ENCODE data around the gene STAB1. TPM values are rescaled to one million over a fixed set of nuclear protein-coding genes. Genes with fewer than 3 reads are reported as not detected.
A peak's percentile ranks its signal among the peaks of the same experiment; 100 is the strongest.

STAB1 gene
- total and polyA plus RNA-seq, 2 of the 8 experiments (the other 6 are each of a cell fraction or from before 2014, with no cell fraction given): 1.0 to 1.9 TPM

DNA sequence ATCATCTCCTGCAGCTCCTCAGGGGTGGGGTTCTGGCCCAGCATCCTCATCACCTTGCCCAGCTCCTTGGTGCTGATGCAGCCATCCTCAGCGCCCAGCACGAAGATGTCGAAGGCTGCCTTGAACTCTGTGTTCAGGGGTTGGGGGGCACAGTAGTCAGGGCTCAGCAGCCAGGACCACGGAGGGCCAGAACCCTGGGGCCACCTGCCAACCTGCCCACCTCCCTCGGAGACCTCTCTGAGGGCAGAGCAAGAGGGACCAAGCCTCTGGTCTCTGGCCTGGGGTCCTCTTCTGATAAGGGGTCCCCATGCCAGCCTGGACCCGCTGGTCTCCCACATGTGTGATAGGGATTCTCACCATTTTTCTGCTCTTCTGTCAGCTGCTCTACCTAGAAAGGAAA is 43.0 kb upstream of the STAB1 start:
- no peak overlapping the region for H3K56ac ChIP-seq (replicated peaks; ENCODE audit: insufficient read length, low read depth, low read length)
- no peak overlapping the region for H3K27ac ChIP-seq (ENCODE audit: low read depth, low read length)
- peak overlapping the region; percentile 66; the same call in 1 of the 2 replicates for H2BK5ac ChIP-seq (ENCODE audit: low read depth, low read length)
- no peak overlapping the region for H3K23ac ChIP-seq (ENCODE audit: insufficient read length)
- H2BK15ac ChIP-seq (ENCODE audit: low read length): 0 out of 2 replicates have a peak overlapping the region, but pooled peaks have one; percentile 88
- no peak overlapping the region for H3K18ac ChIP-seq (ENCODE audit: extremely low read depth, low read length)
- DNase-seq (ENCODE audit: low read depth in 1 of 2, low spot score in 2 of 2) (no peak), FAIRE-seq (no peak)
- H4K20me1 ChIP-seq (replicated peaks in 1 of 2; ENCODE audit: control insufficient read depth in 1 of 2, insufficient read depth in 2 of 2, low read length in 2 of 2): no peaks in the 10 kb centered on the region
- no peak overlapping the region for H3K4me2 ChIP-seq (ENCODE audit: insufficient read depth in 1 of 2, low read depth in 2 of 2, low read length in 2 of 2)
- no peak overlapping the region for H4K91ac ChIP-seq (replicated peaks; ENCODE audit: insufficient read length, low read length)
- ChIA-PET CTCF (ENCODE audit: partially characterized antibody) (interaction anchor here (0.6 to 12.8 kb wide), 8 partner anchors 7 to 173 kb away, joined by 3 to 109 read pairs (median 4); partner anchors contain the start of genes SEMA3G and WDR82), POLR2A (ENCODE audit: partially characterized antibody) (interaction anchor here (0.6 to 12.3 kb wide), 5 partner anchors 8 to 91 kb away, joined by 3 to 112 read pairs (median 6); no protein-coding TSS in a partner anchor)
- H3K79me2 ChIP-seq (ENCODE audit: control insufficient read depth in 1 of 2, insufficient read depth in 2 of 2, low read length in 2 of 2): peaks cover 0 to 13% of the 10 kb centered on the region in 2 experiments; a peak in 2 of 4 replicates
- peaks cover 0 to 32% (median 14%) of the 10 kb centered on the region in 4 experiments; a peak in 6 of 7 replicates for H3K4me1 ChIP-seq (replicated peaks in 1 of 4; ENCODE audit: control insufficient read depth in 3 of 4, insufficient read depth in 4 of 4, low read length in 3 of 4)
- H2BK20ac ChIP-seq (ENCODE audit: low read length): no peak overlapping the region
- H3K9ac ChIP-seq (replicated peaks in 1 of 4; ENCODE audit: extremely low read depth in 1 of 4, low read depth in 3 of 4, low read length in 3 of 4): no peak overlapping the region
- H3K4me3 ChIP-seq (ENCODE audit: extremely low read depth in 1 of 4, insufficient read depth in 2 of 4, low read depth in 3 of 4, low read length in 4 of 4): no peak overlapping the region
- H3K79me1 ChIP-seq (ENCODE audit: low read depth, low read length): no peaks in the 10 kb centered on the region; the same call in 1 of the 2 replicates
- H2AK5ac ChIP-seq (ENCODE audit: low read depth, low read length): no peak overlapping the region
- peak overlapping the region; percentile 90; the same call in 1 of the 2 replicates for H2BK12ac ChIP-seq (ENCODE audit: low read depth, low read length)
- no peak overlapping the region for H4K5ac ChIP-seq (ENCODE audit: insufficient read length, low read depth, low read length)
- H3K27me3 ChIP-seq (replicated peaks in 1 of 4; ENCODE audit: control insufficient read depth in 3 of 4, extremely low read depth in 1 of 4, insufficient read depth in 3 of 4, low read length in 3 of 4): no peaks in the 10 kb centered on the region
- H2BK120ac ChIP-seq (replicated peaks; ENCODE audit: low read depth, low read length): no peak overlapping the region
- H3K14ac ChIP-seq (ENCODE audit: insufficient read length): no peak overlapping the region
- no peak overlapping the region for H3K4ac ChIP-seq (replicated peaks; ENCODE audit: insufficient read length, low read depth, low read length)
- no peak overlapping the region for H4K8ac ChIP-seq (ENCODE audit: extremely low read depth, insufficient read depth, low read length)
- H3K23me2 ChIP-seq (ENCODE audit: low read depth, low read length): peaks cover 8% of the 10 kb centered on the region
- WGBS, 2 experiments (ENCODE audit: extremely low coverage in 1 of 2, insufficient coverage in 1 of 2, insufficient read length in 1 of 2, insufficient replicate concordance in 2 of 2, low coverage in 1 of 2, low lambda C conversion rate in 2 of 2, missing lambda C conversion rate in 1 of 2): 90% methylated on average over 6 of the region's 6 CpGs; no CpG with 5 or more reads in 1 of the 2 experiments
- no peaks in the 10 kb centered on the region for H3K36me3 ChIP-seq (ENCODE audit: control insufficient read depth in 2 of 4, insufficient read depth in 4 of 4, low read length in 3 of 4)
- no peaks in the 10 kb centered on the region for H3K9me3 ChIP-seq (ENCODE audit: insufficient read depth in 2 of 2, low read depth in 1 of 2, low read length in 1 of 2)
- no peak overlapping the region for H2AFZ ChIP-seq (ENCODE audit: low read length)
- TF ChIP-seq CTBP2 (IDR thresholded peaks at IDR 0.05; ENCODE audit: borderline replicate concordance, insufficient read depth, insufficient read length, low read length) (no peak), BRCA1 (IDR thresholded peaks at IDR 0.05; ENCODE audit: low read depth, low read length) (no peak), EZH2 (IDR thresholded peaks at IDR 0.05; ENCODE audit: low read depth, low read length, severe bottlenecking) (no peak), CREB1 (IDR thresholded peaks at IDR 0.05) (no peak), HDAC2 (IDR thresholded peaks at IDR 0.05; ENCODE audit: borderline replicate concordance in 1 of 2, low read depth in 2 of 2, low read length in 2 of 2) (no peak), CBX5 (IDR thresholded peaks at IDR 0.05; ENCODE audit: low read depth, low read length) (no peak), EP300 (IDR thresholded peaks at IDR 0.05; ENCODE audit: borderline replicate concordance in 1 of 2, low read depth in 2 of 2, low read length in 2 of 2) (no peak), NANOG (IDR thresholded peaks at IDR 0.05; ENCODE audit: insufficient read depth, low read depth, low read length, poor library complexity, severe bottlenecking) (no peak)
- TF ChIP-seq, protein P1, sequence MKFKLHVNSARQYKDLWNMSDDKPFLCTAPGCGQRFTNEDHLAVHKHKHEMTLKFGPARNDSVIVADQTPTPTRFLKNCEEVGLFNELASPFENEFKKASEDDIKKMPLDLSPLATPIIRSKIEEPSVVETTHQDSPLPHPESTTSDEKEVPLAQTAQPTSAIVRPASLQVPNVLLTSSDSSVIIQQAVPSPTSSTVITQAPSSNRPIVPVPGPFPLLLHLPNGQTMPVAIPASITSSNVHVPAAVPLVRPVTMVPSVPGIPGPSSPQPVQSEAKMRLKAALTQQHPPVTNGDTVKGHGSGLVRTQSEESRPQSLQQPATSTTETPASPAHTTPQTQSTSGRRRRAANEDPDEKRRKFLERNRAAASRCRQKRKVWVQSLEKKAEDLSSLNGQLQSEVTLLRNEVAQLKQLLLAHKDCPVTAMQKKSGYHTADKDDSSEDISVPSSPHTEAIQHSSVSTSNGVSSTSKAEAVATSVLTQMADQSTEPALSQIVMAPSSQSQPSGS (IDR thresholded peaks at IDR 0.05; ENCODE audit: low read length): no peak
- TF ChIP-seq, protein P2, sequence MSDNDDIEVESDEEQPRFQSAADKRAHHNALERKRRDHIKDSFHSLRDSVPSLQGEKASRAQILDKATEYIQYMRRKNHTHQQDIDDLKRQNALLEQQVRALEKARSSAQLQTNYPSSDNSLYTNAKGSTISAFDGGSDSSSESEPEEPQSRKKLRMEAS (IDR thresholded peaks at IDR 0.05): no peak
